LHCN-M2 (cell line): ENCODE results near the gene SPATA4. TPM values are rescaled to one million over a fixed set of nuclear protein-coding genes. Genes with fewer than 3 reads are reported as not detected.
A peak's percentile ranks its signal among the peaks of the same experiment; 100 is the strongest.
"Not testable (repeated sequence)": the region's sequence is repeated elsewhere in the genome, so short reads cannot be mapped to it uniquely, and the experiment has no call there.

ENCODE experiments used
- DNase-seq: peaks from one replicate; pipeline ENCODE4 v3.0.0-alpha.2; 2012; ENCODE audit warnings: low read depth
- polyA plus RNA-seq: library from polyadenylated mRNA; unstranded; fragments of >200 nt; gene quantifications from one replicate; pipeline ENCODE4 v1.2.1, GENCODE V29; 2012; ENCODE audit warnings: missing spikeins
- total RNA-seq: library from RNA; depleted of rRNA; stranded (reverse); fragments of >200 nt; gene quantifications from 2 replicates; pipeline ENCODE4 v1.2.3, GENCODE V29; 2014; rRNA removed

The SPATA4 gene
- 0.11 TPM in 1 of 2 replicates, not detected in the other for total RNA-seq
- 0.13 TPM for polyA plus RNA-seq

DNA sequence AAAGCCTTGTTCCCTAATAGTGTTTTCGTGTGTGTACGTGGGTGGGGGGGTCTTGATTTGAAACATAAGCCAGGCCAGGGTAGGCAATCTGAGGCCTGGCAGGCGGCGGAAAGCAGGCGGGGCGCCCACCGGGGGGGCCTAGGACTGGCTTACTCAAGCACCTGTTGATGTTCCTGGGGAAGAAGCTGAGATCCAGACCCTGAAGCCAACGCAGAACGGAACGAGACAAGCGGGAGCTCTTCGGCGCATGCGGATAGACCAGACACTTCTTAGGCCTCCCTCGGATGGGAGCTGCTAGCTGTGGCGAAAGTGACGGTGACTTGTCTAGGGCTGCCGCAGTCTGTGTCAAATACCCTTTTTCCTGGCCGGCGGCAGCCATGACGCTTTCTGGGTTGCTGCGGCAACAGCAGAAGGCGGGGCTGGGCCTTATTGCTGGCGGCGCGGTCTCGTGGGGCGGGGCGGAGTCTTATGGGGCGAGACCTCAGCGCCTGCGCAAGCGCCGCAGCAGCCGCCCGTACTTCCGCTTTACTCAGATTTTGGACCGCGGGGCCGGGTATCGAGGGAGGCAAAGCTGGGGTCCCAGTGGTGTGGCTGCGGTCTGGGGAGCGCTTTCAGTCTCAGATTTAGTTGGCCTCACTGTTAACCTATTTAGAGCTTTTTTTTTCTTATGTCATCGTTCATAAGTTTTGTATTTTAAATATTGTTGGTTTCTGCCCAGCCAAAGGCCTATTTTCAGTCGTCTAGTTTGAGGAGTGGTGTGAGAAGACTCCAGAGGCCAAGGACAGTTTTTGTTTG lies at the start of gene SPATA4:
SPATA4 (minus strand) TSS at position 402 of the 795 bp plus-strand sequence; CDS start at position 379, 23 bp downstream.
- DNase-seq = peak; percentile 87

DNA sequence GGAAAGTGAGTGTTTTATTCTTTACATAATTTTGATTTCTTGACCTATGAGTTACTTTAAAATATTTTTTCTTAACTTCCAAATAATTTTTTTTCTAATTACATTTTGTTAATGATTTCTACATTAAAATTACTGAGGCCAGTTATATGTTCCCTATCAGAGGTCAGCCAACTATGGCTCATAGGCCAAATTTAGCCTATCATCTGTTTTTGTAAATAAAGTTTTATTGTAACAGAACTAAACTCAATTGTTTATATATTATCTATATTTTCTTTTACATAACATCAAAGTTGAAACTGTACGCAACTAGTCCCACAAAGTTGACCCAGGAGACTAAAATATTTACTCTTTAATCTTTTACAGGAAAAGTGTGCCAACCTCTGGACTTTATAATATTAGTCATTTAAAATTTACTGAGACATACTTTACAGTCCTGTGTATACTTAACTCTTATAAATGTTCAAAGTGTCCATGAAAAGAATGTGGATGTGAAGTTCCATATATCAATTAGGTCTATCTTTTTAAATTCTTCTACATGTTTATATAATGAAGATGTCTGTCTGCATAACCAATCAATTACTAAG lies 47.5 kb upstream of the SPATA4 start:
- no peak for DNase-seq

DNA sequence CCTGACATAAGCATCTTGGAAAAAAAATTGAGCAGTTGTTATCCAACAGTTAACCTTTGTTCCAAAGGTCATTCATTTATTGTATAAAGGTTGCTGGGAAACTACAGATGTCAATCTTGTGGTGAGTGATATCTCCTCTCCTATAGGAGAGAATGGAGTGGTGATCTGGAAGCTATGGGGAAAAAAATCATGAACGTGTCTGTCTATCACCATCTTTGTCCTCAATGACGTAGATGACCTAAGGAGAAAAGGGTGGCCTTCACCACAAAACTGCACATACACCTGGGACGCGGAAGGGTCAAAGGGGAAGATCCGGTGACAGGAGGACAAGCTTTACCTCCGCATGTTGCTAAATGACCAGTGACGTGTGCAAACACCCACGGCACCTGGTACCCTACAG lies 46.3 kb upstream of the SPATA4 start:
- DNase-seq = no peak

DNA sequence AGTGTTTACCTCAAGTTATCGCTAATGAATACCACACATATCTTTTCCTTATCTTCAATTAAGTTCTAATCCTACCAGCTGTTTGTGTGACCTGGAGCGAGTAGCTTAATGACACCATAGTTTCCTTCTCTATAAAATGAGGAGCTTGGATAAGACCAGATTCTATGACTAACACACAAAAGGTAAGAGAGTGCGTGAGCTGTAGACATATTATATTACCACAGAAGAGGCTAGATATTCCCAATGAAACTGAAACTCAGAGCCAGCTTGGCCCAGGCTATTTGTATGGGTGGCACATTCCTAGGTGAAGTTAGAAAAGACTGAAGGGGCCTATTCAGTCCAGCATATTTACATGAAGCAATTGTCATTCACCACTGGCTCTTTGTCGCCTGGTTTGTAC lies 43.4 kb upstream of the SPATA4 start:
- DNase-seq = peak; percentile 67

DNA sequence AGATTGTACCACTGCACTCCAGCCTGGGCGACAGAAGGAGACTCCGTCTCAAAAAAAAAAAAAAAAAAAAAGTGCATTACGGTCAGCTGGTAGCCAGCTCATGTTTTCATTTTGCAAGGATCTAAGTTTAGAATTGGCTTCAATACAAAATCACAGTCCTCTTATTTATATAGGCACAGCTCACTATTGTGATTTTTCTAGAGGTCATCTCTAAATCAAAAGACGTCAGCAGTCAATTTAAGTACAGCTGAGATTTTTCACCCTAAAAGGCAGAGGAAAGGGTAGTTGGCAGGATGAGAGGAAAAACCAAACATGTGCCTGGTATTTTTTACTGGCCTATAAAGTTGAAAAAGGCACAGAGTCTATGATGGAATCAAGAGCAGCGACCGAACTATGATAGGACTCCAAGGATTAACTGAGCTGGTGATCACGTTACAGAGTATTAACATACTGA lies 42.8 kb upstream of the SPATA4 start:
- DNase-seq = peak; percentile 78

DNA sequence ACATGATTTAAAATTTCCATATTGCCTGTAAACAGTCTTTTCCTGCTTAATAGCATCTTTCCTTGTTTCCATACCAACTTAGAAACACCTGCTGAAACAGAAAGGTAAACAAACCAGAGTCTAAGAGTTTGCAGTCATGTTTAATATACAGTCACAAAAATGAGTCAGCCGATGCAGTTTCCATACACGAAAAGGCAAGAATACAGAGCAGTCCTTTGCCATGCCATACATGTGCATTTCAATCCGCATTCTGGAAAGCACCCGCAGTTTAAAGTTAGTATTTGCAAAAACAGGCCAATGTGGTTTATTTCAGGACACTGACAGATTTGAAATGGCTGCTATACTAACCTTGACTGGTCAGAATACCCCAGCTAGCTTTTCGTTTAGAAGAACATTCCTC lies 41.6 kb upstream of the SPATA4 start:
- no peak for DNase-seq

DNA sequence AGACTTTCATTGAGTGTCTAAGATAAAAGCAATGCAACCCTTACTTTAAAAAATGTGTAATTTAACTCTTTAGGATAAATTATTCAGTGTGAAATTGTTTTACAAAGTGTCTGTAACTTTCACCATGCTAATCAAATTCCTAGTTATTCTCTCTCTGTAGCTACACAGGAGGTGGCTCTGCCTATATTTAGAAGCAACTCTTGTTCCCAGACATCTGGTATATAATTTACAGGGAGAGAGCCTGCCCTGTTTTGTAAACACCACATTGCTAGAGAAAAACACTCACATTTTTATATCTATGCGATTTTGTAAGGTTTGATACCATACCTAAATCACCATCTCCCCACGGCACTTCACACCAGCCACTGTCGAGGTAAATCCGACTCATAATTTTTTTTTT lies 35.5 kb upstream of the SPATA4 start:
- no peak for DNase-seq

DNA sequence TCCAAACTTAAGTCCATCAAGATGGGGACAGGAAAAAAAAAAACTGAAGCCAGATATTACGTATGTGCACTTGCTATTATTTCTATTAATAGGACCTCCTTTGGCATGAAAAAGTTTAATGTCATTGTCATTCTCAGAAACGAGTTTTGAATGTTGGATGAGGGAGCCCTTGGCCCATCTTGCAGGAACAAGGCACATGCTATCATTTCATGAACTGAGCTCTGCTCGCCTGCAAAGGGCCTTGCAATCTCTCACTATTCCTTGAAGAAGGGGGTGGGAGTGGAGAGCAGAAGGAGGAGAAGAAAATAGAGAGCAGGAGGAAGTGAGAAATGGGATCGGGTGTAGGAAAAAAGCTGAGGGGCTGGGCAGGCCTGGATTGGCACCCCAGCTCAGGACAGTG lies 34.3 kb upstream of the SPATA4 start:
- DNase-seq = no peak

DNA sequence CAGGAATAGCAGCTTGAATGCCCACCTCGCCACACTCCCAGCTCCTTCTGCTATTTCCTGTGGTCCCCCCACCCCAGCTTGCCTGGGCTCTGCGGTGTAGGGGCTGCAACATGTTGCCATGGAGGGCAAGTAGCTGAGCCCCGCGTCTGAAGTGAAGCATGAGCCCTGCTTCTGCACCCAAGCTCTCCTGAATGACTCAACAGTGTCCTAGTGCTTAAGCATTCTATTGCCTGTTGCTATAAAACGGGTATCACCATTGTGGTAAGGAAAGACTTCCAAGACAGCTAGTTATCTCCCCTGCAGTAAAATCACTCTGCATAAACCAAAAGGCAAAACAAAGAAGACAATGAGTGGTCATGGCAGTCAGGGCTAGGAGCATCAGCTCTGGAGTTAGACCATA lies 31.4 kb upstream of the SPATA4 start:
- no peak for DNase-seq

DNA sequence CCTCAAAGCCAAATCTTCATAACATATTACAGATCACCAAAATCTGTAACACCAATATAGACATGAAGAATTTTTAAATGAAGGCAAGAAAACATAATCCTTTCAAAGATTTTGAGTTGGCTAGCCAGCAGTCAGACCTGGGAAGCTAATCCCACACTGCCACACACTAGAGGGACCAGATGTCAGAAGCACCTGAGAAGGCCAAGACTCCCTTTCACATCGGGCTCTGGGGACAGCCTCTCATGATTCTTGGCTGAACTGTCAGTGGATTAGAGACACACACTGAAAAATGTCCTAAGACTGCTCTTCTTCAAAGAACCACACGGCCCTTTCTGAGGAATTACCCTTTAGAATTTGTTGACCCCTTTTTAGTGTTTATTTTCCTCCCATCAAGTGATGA lies 28.2 kb upstream of the SPATA4 start:
- no peak for DNase-seq

DNA sequence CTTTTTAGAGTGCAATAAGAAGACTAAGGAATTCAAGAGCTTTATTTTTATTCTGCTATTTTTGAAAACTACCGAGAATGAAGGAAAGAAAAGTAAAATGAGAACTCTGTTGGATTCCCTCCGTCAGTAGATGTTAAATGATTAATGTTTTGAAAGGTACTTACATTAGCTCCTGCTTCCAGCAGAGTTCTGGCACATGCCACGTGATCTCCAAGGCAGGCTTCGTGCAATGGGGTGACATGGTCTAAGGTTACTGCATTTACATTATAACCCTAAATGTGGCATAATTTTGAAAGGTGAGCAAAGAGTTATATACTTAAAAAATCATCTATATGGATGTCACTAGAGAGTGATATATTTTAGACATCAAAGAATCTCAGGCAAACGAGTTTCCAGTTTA lies 26.8 kb upstream of the SPATA4 start:
- no peak for DNase-seq

DNA sequence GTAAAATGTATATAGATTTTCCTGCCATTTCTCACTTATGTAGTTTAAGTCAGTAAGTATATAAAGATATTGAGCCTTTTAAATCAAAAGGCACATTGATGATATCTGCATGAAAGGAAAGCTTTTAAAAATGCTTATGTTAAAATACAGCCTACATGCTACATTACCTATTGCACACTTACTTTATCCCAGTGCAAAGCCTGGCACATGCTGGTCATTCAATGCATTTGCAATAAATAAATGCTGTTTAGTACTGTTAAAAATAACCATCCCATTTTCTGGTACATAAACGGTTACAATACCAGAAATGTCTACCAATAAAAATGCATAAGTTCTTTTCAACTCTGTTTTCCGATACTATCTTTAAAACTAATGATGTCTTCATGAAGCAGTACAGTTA lies 22.1 kb upstream of the SPATA4 start:
- no peak for DNase-seq

DNA sequence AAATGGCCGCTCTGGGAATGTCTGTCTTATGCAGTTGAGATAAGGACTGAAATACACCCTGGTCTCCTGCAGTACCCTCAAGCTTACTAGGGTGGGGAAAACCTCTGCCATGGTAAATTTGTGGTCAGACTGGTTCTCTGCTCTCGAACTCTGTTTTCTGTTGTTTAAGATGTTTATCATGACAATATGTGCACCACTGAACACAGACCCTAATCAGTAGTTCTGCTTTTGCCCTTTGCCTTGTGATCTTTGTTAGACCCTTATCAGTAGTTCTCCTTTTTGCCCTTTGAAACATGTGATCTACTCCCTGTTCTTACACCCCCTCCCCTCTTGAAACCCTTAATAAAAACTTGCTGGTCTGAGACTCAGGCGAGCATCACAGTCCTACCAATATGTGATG lies 17.0 kb upstream of the SPATA4 start:
- not testable (repeated sequence) for DNase-seq

DNA sequence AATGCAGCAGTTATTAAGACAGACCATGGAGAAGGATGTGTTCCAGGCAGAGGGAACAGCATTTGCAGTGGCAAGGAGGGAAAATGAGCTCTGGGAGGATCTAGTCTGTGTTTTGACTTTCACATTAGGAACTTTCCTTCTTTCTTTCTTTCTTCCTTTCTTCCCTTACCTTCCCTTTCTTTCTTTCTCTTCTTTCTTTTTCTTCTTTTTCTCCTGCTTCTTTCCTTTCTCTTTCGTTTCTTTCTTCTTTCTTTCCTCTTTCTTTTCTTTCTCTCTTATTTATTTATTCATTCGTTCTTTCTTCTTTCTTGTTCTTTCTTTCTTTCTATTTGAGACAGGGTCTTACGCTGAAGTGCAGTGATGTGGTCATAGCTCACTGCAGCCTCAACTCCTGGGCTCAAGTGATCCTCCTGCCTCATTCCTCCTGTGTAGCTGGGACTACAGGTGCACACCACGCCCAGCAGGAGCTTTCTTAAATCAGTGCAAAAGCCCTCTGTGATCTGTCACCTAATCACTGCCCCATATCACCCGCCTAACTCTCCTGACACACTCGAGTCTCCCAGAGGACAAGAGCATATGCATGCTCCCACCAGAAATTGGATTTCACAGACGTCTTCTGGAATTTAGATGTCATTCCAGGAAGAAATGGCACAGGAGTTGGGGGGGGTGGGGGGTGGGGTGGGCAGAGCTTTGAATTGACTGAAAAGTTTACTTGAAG lies 15.4 kb upstream of the SPATA4 start:
- no peak for DNase-seq

DNA sequence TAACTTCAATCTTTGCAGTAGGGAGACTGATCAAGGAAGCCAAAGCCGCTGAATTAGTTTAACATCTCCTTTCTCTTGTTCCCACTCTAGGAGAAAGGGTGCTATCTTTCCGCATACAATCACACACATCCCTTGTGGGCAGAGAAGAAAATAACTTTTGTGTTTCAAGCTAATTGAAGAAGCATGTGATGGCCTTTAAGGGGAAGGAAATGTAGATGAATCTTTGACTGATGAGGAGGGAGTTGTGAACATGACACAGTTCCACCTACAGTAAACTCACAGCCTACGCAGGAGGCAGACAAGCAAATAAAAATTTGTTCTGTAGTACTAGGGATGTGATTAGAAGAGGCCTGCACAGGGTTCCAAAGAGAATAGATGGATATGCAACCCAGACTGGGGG lies 14.7 kb upstream of the SPATA4 start:
- DNase-seq = no peak

DNA sequence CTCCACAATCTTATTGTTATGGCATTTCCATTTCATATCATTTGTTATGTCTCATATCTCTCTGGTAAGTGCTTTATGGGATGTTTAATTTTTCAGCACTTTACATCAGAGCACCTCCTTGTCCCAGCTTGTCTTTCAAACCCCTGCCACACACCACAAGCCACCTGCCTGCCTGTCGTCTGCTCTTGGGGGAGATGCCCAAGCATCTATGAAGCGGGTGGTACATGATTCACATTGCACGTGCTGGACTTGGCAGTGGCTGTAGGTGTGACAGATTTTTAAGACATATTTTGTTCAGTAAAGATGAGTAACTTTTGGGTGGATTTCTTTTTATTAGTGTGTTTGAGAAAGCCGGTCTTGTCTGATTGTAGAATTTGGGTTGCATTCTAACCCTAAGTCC lies 14.2 kb upstream of the SPATA4 start:
- peak; percentile 35 for DNase-seq

DNA sequence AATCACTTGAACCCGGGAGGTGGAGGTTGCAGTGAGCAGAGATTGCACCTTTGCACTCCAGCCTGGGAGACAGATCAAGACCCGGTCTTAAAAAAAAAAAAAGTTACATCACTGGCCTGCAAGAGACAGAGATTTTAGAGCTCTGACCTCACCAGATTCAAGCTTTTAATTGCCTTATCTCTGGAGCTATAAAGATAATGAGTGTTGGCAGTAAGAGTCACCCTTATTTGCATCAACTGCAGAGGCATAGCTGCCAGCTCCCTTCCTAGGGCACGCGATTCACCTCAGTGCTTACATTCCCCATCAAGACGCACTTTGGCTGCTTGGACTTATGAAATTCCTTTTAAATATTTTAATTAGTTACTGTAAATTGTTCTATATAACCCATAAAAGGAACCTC lies 12.5 kb upstream of the SPATA4 start:
- no peak for DNase-seq

DNA sequence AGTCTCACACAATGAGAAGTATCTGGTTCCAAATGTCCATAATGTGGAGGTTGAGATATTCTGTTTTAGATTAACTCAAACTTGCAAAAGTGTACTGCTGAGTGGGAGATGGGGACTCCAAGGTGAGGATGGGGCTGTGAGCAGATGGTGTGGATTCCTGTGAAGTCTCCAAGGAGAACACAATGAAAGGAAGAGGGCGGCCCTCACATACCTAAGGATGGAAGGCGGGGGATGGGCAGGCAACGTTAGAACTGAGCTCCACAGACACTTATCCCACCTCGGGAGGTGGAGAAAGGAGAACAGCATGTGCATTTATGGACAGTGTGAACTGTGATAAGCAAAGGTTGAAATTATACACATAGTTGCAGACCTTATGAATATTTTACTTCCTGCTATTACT lies 9.9 kb upstream of the SPATA4 start:
- DNase-seq = no peak

DNA sequence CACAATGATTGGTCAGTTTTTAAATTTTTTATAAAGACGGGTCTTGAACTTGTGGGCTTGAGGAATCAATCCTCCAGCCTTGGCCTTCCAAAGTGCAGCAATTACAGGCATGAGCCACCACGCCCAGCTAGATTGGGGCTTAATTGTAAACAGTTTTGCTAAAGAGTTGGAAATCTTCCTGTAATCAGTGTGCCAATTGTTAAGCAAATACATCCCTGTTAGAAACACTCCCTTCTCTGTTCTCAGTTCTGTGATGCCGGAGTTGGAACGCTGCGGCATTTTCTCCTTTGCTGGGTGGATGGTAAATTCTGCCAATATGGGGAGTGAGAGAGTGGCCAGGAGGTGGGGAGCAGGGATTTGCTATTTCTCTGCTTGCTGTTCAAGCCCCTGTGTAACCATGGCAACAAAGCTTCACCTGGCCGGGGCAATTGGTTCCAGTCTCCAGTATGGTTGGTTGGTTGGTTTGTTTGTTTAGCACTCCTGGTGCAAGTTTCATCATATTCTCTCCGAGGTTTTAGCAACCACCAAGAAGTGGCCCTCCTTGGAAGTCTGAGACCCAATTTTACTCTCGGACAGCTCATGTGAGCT lies 3.0 kb upstream of the SPATA4 start:
- no peak for DNase-seq

DNA sequence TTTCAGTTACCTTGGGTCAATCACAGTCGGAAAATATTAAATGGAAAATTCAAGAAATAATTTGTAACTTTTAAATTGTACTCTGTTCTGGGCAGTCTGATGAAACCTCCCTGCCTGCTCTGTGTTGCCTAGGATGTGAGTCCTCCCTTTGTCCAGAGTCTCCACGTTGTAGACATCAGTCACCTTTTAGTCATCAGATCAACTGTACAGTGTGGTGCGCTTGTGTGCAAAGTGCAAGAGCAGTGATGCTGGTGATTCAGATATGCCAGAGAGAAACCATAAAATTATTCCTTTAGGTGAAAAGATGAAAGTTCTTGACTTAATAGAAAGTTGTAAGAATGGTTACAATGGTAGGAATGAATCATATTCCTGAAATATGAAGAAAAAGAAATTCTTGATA lies 1.4 kb downstream of the SPATA4 start:
- DNase-seq = peak; percentile 90

DNA sequence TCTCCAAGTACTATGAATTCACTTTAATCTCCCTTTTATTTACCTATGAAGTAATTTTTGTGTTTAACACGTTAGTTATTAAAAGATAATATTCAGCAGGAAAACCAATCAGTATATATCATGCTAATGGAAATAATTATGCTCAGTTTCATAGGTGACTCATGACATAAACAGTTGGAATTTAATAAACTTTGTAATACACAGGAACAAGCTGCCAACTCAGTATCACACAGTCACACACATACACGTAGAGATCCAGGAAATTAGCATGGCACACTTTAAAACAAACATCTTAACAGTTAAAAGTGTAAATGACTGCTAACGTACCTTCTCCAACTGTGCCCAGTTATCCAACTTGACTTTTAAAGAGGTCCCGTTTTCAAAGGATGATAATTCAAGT lies 2.3 kb downstream of the SPATA4 start:
- peak; percentile 44 for DNase-seq

DNA sequence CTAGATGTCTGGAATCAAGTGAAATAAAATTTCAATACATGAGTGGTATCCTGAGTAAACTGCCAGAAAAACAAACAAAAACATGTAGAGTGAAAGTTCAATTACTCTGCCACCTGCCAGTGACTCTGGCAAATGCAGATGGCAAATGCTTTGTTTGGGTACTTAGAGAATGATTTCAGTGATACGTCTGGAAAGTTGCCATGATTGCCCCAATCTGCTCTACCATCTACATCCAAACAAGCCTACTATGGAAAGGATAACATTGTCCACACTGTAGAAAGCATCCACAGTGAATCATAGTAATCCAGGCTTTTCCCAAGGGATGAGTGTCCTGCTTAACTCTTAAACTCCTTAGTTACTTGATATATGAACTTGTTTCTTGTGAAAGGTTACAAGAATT lies 3.4 kb downstream of the SPATA4 start:
- DNase-seq = peak; percentile 89
